ENCODE results near the gene RRAD.

DNA sequence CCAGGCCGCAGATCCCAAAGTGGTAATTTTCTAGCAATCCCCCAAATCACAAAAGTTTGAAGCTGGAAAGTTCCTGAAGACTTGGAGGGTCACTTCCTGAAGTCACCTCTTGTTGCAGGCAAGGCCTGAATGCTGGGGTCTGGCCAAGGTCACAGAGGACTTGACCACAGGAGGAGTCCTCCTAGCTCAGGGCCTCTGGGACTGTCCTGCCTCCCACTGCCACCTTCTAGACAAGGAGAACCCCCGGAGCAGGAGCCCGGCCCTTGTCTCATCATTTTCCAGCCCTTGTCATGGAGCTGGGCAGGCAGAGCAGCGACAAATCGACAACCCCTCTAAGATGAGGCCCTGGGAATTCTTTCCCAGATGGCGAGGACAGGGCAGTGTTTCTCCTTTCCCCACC is 7.0 kb downstream of the RRAD start:
- TF ChIP-seq, protein P1, sequence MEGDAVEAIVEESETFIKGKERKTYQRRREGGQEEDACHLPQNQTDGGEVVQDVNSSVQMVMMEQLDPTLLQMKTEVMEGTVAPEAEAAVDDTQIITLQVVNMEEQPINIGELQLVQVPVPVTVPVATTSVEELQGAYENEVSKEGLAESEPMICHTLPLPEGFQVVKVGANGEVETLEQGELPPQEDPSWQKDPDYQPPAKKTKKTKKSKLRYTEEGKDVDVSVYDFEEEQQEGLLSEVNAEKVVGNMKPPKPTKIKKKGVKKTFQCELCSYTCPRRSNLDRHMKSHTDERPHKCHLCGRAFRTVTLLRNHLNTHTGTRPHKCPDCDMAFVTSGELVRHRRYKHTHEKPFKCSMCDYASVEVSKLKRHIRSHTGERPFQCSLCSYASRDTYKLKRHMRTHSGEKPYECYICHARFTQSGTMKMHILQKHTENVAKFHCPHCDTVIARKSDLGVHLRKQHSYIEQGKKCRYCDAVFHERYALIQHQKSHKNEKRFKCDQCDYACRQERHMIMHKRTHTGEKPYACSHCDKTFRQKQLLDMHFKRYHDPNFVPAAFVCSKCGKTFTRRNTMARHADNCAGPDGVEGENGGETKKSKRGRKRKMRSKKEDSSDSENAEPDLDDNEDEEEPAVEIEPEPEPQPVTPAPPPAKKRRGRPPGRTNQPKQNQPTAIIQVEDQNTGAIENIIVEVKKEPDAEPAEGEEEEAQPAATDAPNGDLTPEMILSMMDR (conservative IDR thresholded peaks at IDR 0.05; ENCODE audit: low read depth, low read length): no peak
- no peak for TF ChIP-seq EZH2 (IDR thresholded peaks at IDR 0.05; ENCODE audit: borderline replicate concordance, low read depth, low read length, poor library complexity, severe bottlenecking)
